ENCODE results near the gene CCDC171.

The CCDC171 gene

DNA sequence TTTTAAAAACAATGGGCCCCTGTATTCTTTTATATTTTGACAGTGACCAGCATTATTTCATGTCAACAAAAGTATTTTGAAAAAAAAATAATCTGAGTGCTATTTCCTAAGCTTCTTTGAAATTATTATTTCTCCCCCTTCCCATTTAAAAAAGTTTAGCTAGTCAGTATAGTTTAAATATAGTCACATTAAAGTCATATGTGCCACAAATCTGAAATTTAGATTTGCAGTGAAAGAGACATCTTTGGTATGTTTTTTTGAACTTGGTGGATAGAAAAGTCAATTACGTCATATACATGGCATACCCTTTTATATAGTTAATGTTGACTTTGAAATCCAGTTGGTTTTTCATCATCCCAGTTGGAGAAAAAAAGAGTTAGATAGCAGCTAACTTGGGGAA lies 297.0 kb downstream of the CCDC171 start:
- Histone ChIP-seq H3K36me3 (no peaks in the 10 kb centered on the region), H3K4me3 (ENCODE audit: low read depth, low read length) (no peak overlapping the region), H3K27me3 (ENCODE audit: insufficient read depth, low read depth, severe bottlenecking) (no peaks in the 10 kb centered on the region), H3K27ac (no peak overlapping the region), H3K9me3 (ENCODE audit: severe bottlenecking) (no peaks in the 10 kb centered on the region)
- no peak for DNase-seq
- no peak for TF ChIP-seq CTCF (IDR thresholded peaks at IDR 0.05; ENCODE audit: low read depth, low read length)

DNA sequence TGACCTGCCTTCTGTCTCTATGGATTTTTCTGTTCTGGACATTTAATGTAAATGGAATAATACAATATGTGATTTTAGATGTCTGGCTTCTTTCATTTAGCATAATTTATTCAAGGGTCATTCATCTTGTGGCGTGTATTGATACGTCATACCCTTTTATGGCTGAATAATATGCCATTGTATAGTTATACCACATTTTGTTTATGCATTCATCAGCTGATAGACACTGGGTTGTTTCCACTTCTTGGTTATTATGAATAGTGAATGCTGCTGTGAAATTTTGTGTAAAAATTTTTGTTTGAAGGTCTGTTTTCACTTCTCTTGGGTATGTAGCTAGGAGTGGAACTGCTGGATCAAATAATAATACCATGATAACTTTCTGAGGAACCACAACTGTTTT lies 298.9 kb downstream of the CCDC171 start:
- no peak overlapping the region for H3K27ac ChIP-seq
- TF ChIP-seq CTCF (IDR thresholded peaks at IDR 0.05; ENCODE audit: low read depth, low read length) = no peak
- H3K4me3 ChIP-seq (ENCODE audit: low read depth, low read length) = no peak overlapping the region
- no peaks in the 10 kb centered on the region for H3K27me3 ChIP-seq (ENCODE audit: insufficient read depth, low read depth, severe bottlenecking)
- no peak for DNase-seq
- H3K9me3 ChIP-seq (ENCODE audit: severe bottlenecking) = no peaks in the 10 kb centered on the region
- H3K36me3 ChIP-seq = no peaks in the 10 kb centered on the region

DNA sequence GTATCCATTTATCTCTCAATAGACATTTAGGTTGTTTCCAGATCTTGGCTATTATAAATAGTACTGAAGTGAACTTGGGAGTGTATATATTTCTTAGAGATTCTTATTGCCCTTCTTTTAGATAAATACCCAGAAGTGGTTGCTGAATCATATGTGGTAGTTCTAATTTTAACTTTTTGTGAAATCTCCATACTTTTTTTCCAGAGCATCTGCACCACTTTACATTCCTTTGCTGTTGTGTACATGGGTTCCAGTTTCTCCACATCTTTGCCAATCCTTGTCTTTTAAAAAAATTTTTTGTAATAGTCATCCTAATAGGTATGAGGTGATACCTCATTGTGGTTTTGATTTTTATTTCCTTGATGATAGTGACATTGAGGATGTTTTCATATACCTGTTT lies 303.7 kb downstream of the CCDC171 start:
- Histone ChIP-seq H3K4me3 (ENCODE audit: low read depth, low read length) (no peak overlapping the region), H3K27me3 (ENCODE audit: insufficient read depth, low read depth, severe bottlenecking) (no peaks in the 10 kb centered on the region), H3K27ac (no peak overlapping the region), H3K36me3 (no peaks in the 10 kb centered on the region), H3K9me3 (ENCODE audit: severe bottlenecking) (no peaks in the 10 kb centered on the region)
- TF ChIP-seq CTCF (IDR thresholded peaks at IDR 0.05; ENCODE audit: low read depth, low read length) = no peak
- DNase-seq = no peak

DNA sequence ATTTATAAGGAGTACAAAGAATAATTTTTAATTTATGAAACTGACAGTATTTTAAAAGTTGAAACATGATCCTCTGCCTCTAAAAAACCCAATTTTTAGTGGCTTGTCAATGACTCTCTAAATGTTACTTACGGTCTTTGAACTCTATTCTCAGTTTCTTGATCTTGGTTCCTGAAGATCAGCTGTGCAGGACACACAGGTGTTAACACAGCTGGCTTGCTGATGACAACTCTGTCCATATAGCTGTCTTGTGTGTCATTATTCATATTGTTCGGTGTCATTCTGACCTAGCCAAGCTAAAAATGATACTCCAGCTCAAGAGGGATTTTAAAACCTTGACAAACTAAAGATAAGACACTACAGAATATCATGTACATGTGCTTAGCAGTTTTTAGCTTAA lies 314.5 kb downstream of the CCDC171 start:
- no peaks in the 10 kb centered on the region for H3K36me3 ChIP-seq
- H3K4me3 ChIP-seq (ENCODE audit: low read depth, low read length) = no peak overlapping the region
- H3K9me3 ChIP-seq (ENCODE audit: severe bottlenecking) = no peaks in the 10 kb centered on the region
- TF ChIP-seq CTCF (IDR thresholded peaks at IDR 0.05; ENCODE audit: low read depth, low read length) = no peak
- no peak for DNase-seq
- no peaks in the 10 kb centered on the region for H3K27me3 ChIP-seq (ENCODE audit: insufficient read depth, low read depth, severe bottlenecking)
- no peak overlapping the region for H3K27ac ChIP-seq

GRCh38 chr9:15867988-15868387 lies 315.1 kb downstream of the CCDC171 start:
- no peak for DNase-seq
- Histone ChIP-seq H3K9me3 (ENCODE audit: severe bottlenecking) (no peaks in the 10 kb centered on the region), H3K27ac (no peak overlapping the region)

More at GRCh38 chr9:15867988-15868387, 315.1 kb downstream of the CCDC171 start:
- no peak for TF ChIP-seq CTCF (IDR thresholded peaks at IDR 0.05; ENCODE audit: low read depth, low read length)
- Histone ChIP-seq H3K36me3 (no peaks in the 10 kb centered on the region), H3K27me3 (ENCODE audit: insufficient read depth, low read depth, severe bottlenecking) (no peaks in the 10 kb centered on the region), H3K4me3 (ENCODE audit: low read depth, low read length) (no peak overlapping the region)

All from WERI-Rb-1 (cell line).